Activated T-cell treated with anti-CD3 and anti-CD28 coated beads for 1 hour (primary cell): Measurements from ENCODE around the gene FBXO17.
"Not testable (repeated sequence)": the region's sequence is repeated elsewhere in the genome, so short reads cannot be mapped to it uniquely, and the experiment has no call there.

ENCODE experiments used
- DNase-seq: peaks from one replicate; pipeline ENCODE4 v3.0.0-alpha.2; 2020; ENCODE audit warnings: low read depth

FBXO17 gene

GRCh38 chr19:38980583-38981374, 5.2 kb upstream of the FBXO17 start:
- DNase-seq: no peak

- DNase-seq: no peak
Measured at GRCh38 chr19:38979812-38980211, 4.3 kb upstream of the FBXO17 start.

GRCh38 chr19:38978326-38978689, 2.8 kb upstream of the FBXO17 start:
- no peak for DNase-seq

GRCh38 chr19:38977445-38978325, 2.1 kb upstream of the FBXO17 start:
- DNase-seq: no peak

- no peak for DNase-seq
Measured at GRCh38 chr19:38975861-38976271, 324 bp upstream of the FBXO17 start.

GRCh38 chr19:38974624-38975213, 823 bp downstream of the FBXO17 start:
- DNase-seq: no peak

- DNase-seq: no peak
Measured at GRCh38 chr19:38971672-38972071, 3.9 kb downstream of the FBXO17 start.

GRCh38 chr19:38970664-38971532, 4.6 kb downstream of the FBXO17 start:
- no peak for DNase-seq

GRCh38 chr19:38966149-38966548, 9.4 kb downstream of the FBXO17 start:
- not testable (repeated sequence) for DNase-seq

- DNase-seq: no peak
Measured at GRCh38 chr19:38964738-38965137, 10.8 kb downstream of the FBXO17 start.

- no peak for DNase-seq
Measured at GRCh38 chr19:38959618-38960017, 15.9 kb downstream of the FBXO17 start.

GRCh38 chr19:38958301-38958700, 17.2 kb downstream of the FBXO17 start:
- no peak for DNase-seq

GRCh38 chr19:38956264-38956663, 19.3 kb downstream of the FBXO17 start:
- DNase-seq: no peak

GRCh38 chr19:38953677-38954076, 21.9 kb downstream of the FBXO17 start:
- no peak for DNase-seq

- no peak for DNase-seq
Measured at GRCh38 chr19:38952395-38953165, 23.0 kb downstream of the FBXO17 start.

- no peak for DNase-seq
Measured at GRCh38 chr19:38951187-38951586, 24.4 kb downstream of the FBXO17 start.

- DNase-seq: peak; percentile 71
Measured at GRCh38 chr19:38949580-38950367, 25.8 kb downstream of the FBXO17 start.

- no peak for DNase-seq
Measured at GRCh38 chr19:38946229-38947010, 29.1 kb downstream of the FBXO17 start.

- no peak for DNase-seq
Measured at GRCh38 chr19:38945562-38946228, 29.8 kb downstream of the FBXO17 start.
